Measurements from ENCODE around the gene FANCB.

Gene FANCB

GRCh38 chrX:14872851-14873675, at the start of gene FANCB, which contains the start of gene MOSPD2:
FANCB (minus strand) TSS chrX:14873069; CDS start chrX:14865510, 7,559 bp downstream.
MOSPD2 (plus strand) TSS chrX:14873421; CDS start chrX:14873529, 108 bp downstream.
- Histone ChIP-seq H3K9me3 (ENCODE audit: insufficient read depth, low read length) (no peaks in the 10 kb centered on the region), H3K4me3 (ENCODE audit: insufficient read length, low read depth) (peak within 1 kb of the TSS; percentile 87), H3K9ac (ENCODE audit: insufficient read length, low read depth) (peak within 1 kb of the TSS; percentile 95), H3K27me3 (ENCODE audit: insufficient read depth, insufficient read length) (no peaks in the 10 kb centered on the region), H3K36me3 (ENCODE audit: insufficient read depth, insufficient read length, low read length) (peaks cover 12% of the 10 kb centered on the region), H3K4me1 (ENCODE audit: insufficient read depth, insufficient read length) (no peaks in the 10 kb centered on the region)
- TF ChIP-seq SUZ12 (IDR thresholded peaks at IDR 0.05; ENCODE audit: extremely low read depth, insufficient read depth, insufficient read length), result no peak
- TF ChIP-seq YY1 (IDR thresholded peaks at IDR 0.05; ENCODE audit: insufficient read depth, insufficient read length), result no peak
- TF ChIP-seq ZNF274 (IDR thresholded peaks at IDR 0.05; ENCODE audit: low read depth, low read length), result no peak
- DNase-seq (ENCODE audit: low read depth, low spot score), result peak; percentile 91

GRCh38 chrX:14922437-14922836, 49.6 kb upstream of the FANCB start:
- H3K36me3 ChIP-seq (ENCODE audit: insufficient read depth, insufficient read length, low read length), result peaks cover 16% of the 10 kb centered on the region
- H3K4me3 ChIP-seq (ENCODE audit: insufficient read length, low read depth), result no peak overlapping the region
- H3K27me3 ChIP-seq (ENCODE audit: insufficient read depth, insufficient read length), result no peaks in the 10 kb centered on the region
- no peak for DNase-seq (ENCODE audit: low read depth, low spot score)
- TF ChIP-seq ZNF274 (IDR thresholded peaks at IDR 0.05; ENCODE audit: low read depth, low read length) (no peak), SUZ12 (IDR thresholded peaks at IDR 0.05; ENCODE audit: extremely low read depth, insufficient read depth, insufficient read length) (no peak), YY1 (IDR thresholded peaks at IDR 0.05; ENCODE audit: insufficient read depth, insufficient read length) (no peak)
- H3K9me3 ChIP-seq (ENCODE audit: insufficient read depth, low read length), result 0 out of 2 replicates have a peak, but pooled peaks cover 4% of the 10 kb centered on the region
- no peaks in the 10 kb centered on the region for H3K4me1 ChIP-seq (ENCODE audit: insufficient read depth, insufficient read length)
- H3K9ac ChIP-seq (ENCODE audit: insufficient read length, low read depth), result no peak overlapping the region

GRCh38 chrX:14920196-14920595, 47.3 kb upstream of the FANCB start:
- Histone ChIP-seq H3K9ac (ENCODE audit: insufficient read length, low read depth) (no peak overlapping the region), H3K4me1 (ENCODE audit: insufficient read depth, insufficient read length) (no peaks in the 10 kb centered on the region), H3K36me3 (ENCODE audit: insufficient read depth, insufficient read length, low read length) (peaks cover 32% of the 10 kb centered on the region), H3K4me3 (ENCODE audit: insufficient read length, low read depth) (no peak overlapping the region), H3K9me3 (ENCODE audit: insufficient read depth, low read length) (0 out of 2 replicates have a peak, but pooled peaks cover 4% of the 10 kb centered on the region), H3K27me3 (ENCODE audit: insufficient read depth, insufficient read length) (no peaks in the 10 kb centered on the region)
- TF ChIP-seq ZNF274 (IDR thresholded peaks at IDR 0.05; ENCODE audit: low read depth, low read length) (no peak), YY1 (IDR thresholded peaks at IDR 0.05; ENCODE audit: insufficient read depth, insufficient read length) (no peak), SUZ12 (IDR thresholded peaks at IDR 0.05; ENCODE audit: extremely low read depth, insufficient read depth, insufficient read length) (no peak)
- DNase-seq (ENCODE audit: low read depth, low spot score), result no peak

GRCh38 chrX:14919407-14919806, 46.5 kb upstream of the FANCB start:
- no peak for TF ChIP-seq SUZ12 (IDR thresholded peaks at IDR 0.05; ENCODE audit: extremely low read depth, insufficient read depth, insufficient read length)
- no peak for TF ChIP-seq ZNF274 (IDR thresholded peaks at IDR 0.05; ENCODE audit: low read depth, low read length)
- TF ChIP-seq YY1 (IDR thresholded peaks at IDR 0.05; ENCODE audit: insufficient read depth, insufficient read length), result no peak
- Histone ChIP-seq H3K4me1 (ENCODE audit: insufficient read depth, insufficient read length) (no peaks in the 10 kb centered on the region), H3K36me3 (ENCODE audit: insufficient read depth, insufficient read length, low read length) (peaks cover 35% of the 10 kb centered on the region), H3K4me3 (ENCODE audit: insufficient read length, low read depth) (no peak overlapping the region), H3K27me3 (ENCODE audit: insufficient read depth, insufficient read length) (no peaks in the 10 kb centered on the region), H3K9ac (ENCODE audit: insufficient read length, low read depth) (no peak overlapping the region), H3K9me3 (ENCODE audit: insufficient read depth, low read length) (0 out of 2 replicates have a peak, but pooled peaks cover 4% of the 10 kb centered on the region)
- no peak for DNase-seq (ENCODE audit: low read depth, low spot score)

- H3K4me3 ChIP-seq (ENCODE audit: insufficient read length, low read depth), result no peak overlapping the region
- peaks cover 40% of the 10 kb centered on the region for H3K36me3 ChIP-seq (ENCODE audit: insufficient read depth, insufficient read length, low read length)
- no peaks in the 10 kb centered on the region for H3K27me3 ChIP-seq (ENCODE audit: insufficient read depth, insufficient read length)
- DNase-seq (ENCODE audit: low read depth, low spot score), result no peak
- no peaks in the 10 kb centered on the region for H3K4me1 ChIP-seq (ENCODE audit: insufficient read depth, insufficient read length)
- 0 out of 2 replicates have a peak, but pooled peaks cover 4% of the 10 kb centered on the region for H3K9me3 ChIP-seq (ENCODE audit: insufficient read depth, low read length)
- TF ChIP-seq YY1 (IDR thresholded peaks at IDR 0.05; ENCODE audit: insufficient read depth, insufficient read length) (no peak), SUZ12 (IDR thresholded peaks at IDR 0.05; ENCODE audit: extremely low read depth, insufficient read depth, insufficient read length) (no peak)
- no peak overlapping the region for H3K9ac ChIP-seq (ENCODE audit: insufficient read length, low read depth)
Measured at GRCh38 chrX:14916017-14916674, 43.3 kb upstream of the FANCB start.

GRCh38 chrX:14915596-14915995, 42.7 kb upstream of the FANCB start:
- Histone ChIP-seq H3K4me3 (ENCODE audit: insufficient read length, low read depth) (no peak overlapping the region), H3K9me3 (ENCODE audit: insufficient read depth, low read length) (0 out of 2 replicates have a peak, but pooled peaks cover 4% of the 10 kb centered on the region), H3K9ac (ENCODE audit: insufficient read length, low read depth) (no peak overlapping the region), H3K27me3 (ENCODE audit: insufficient read depth, insufficient read length) (no peaks in the 10 kb centered on the region), H3K4me1 (ENCODE audit: insufficient read depth, insufficient read length) (no peaks in the 10 kb centered on the region), H3K36me3 (ENCODE audit: insufficient read depth, insufficient read length, low read length) (peaks cover 42% of the 10 kb centered on the region)
- no peak for DNase-seq (ENCODE audit: low read depth, low spot score)
- no peak for TF ChIP-seq ZNF274 (IDR thresholded peaks at IDR 0.05; ENCODE audit: low read depth, low read length)
- TF ChIP-seq YY1 (IDR thresholded peaks at IDR 0.05; ENCODE audit: insufficient read depth, insufficient read length), result no peak
- TF ChIP-seq SUZ12 (IDR thresholded peaks at IDR 0.05; ENCODE audit: extremely low read depth, insufficient read depth, insufficient read length), result no peak

GRCh38 chrX:14913241-14913640, 40.4 kb upstream of the FANCB start:
- H3K36me3 ChIP-seq (ENCODE audit: insufficient read depth, insufficient read length, low read length), result peaks cover 33% of the 10 kb centered on the region
- DNase-seq (ENCODE audit: low read depth, low spot score), result no peak

More at GRCh38 chrX:14913241-14913640, 40.4 kb upstream of the FANCB start:
- TF ChIP-seq ZNF274 (IDR thresholded peaks at IDR 0.05; ENCODE audit: low read depth, low read length) (no peak), SUZ12 (IDR thresholded peaks at IDR 0.05; ENCODE audit: extremely low read depth, insufficient read depth, insufficient read length) (no peak), YY1 (IDR thresholded peaks at IDR 0.05; ENCODE audit: insufficient read depth, insufficient read length) (no peak)
- Histone ChIP-seq H3K9me3 (ENCODE audit: insufficient read depth, low read length) (no peaks in the 10 kb centered on the region), H3K4me1 (ENCODE audit: insufficient read depth, insufficient read length) (no peaks in the 10 kb centered on the region), H3K27me3 (ENCODE audit: insufficient read depth, insufficient read length) (no peaks in the 10 kb centered on the region), H3K4me3 (ENCODE audit: insufficient read length, low read depth) (no peak overlapping the region), H3K9ac (ENCODE audit: insufficient read length, low read depth) (no peak overlapping the region)

Data from NT2/D1 (cell line).